GM21737 (cell line): ENCODE measurements around the gene SEMA5A.

Experiments
- ATAC-seq: cut with Tn5 transposase; IDR thresholded peaks from one replicate; pipeline ENCODE4 v1.9.1; 2021; ENCODE audit warnings: mild to moderate bottlenecking, moderate library complexity; ENCODE audit not compliant: unreplicated experiment

The SEMA5A gene

DNA sequence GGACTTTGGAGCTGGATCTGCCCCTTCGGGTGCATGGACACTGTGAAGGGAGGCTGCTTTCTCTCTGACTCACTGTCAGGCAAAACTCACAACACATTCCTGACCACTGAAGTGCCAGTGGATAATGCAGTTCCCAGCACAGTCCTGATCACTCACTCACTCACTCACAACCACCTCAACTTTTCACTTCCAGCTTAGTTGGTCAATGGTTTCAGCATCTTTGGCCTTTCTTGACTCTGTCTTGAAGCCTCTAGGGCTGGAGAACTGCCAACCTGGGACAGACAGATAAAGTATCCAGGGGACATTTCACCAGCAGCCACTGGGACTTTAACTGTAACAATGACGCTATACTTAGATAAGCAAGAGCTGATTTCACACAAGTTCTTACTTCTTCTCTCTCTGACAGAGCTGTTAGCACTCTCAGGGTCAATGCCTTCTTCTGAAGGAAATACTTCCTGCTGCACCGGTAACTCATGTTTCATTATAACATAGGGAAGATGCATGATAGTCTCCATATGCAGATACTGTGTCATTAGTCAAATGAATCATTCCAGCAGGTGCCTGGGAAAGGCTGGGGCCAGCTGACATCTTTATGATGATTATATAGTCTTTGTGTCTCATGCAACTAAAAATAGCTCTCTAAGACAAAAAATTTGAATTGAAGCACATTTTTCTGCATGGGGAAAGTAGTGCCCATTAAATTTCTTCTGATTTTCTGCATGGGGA, 499.0 kb downstream of the SEMA5A start:
- ATAC-seq = no peak

DNA sequence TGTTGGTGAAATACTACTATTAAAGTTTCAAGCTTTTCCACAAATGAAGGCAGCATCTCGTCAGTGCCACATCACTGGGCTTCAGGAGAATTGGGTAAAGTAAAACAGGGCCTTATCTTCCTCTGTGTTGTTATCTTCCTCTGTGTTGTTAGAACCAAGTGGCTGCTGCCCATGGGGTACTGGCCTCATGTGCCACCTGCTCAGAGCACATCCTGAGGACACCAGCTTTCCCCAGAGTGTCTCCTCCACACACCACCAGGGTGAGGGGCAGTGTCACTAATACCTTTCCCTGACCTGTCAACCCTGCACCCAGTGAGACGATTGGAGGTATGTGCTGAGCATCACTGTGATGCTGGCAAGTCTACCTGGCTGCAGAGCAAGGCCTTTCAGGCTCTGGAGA, 499.9 kb downstream of the SEMA5A start:
- ATAC-seq = no peak

GRCh38 chr5:9042241-9042640, 503.6 kb downstream of the SEMA5A start:
- no peak for ATAC-seq

DNA sequence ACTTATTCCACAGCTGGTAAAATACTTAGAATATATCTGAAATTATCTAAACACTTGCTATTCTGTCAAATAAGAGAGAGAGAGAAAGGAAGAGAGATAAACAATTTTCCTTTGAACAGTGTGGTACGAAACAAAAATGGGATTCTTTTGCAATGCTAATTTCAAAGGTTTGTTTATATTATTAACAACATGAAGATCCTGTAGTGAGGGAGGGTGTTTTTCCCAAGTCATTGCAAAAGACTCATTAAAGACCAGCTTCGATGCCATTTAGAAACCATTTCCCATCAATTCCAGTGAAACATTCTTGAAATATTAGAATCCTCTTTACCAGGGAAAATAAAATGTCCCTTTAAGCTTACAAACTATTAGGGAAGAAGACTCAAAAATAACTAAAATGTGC, 505.4 kb downstream of the SEMA5A start:
- ATAC-seq = no peak

DNA sequence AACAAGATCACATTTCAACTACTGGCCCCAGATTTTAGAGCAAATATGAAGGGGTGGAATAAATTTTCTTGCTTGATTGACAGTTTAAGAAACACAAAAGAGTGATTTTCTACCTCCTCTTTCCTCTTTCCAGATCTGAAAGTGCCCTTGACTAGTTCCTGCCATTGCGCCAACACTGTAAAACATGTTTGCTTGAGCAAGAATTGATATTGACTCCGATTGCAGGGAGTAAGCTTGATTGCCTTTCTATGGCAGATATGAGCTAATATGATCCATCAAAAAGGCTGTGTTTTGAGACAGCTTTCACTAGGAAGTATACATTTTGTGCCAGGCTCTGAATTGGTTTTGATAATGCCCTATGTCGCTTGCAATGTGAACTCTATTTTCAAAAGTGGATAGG, 508.8 kb downstream of the SEMA5A start:
- ATAC-seq = no peak

- ATAC-seq = no peak
Measured at GRCh38 chr5:9035346-9035745, 510.5 kb downstream of the SEMA5A start.

- ATAC-seq = no peak
Measured at GRCh38 chr5:9034649-9035048, 511.2 kb downstream of the SEMA5A start.

GRCh38 chr5:9033524-9033923, 512.4 kb downstream of the SEMA5A start:
- ATAC-seq = no peak

DNA sequence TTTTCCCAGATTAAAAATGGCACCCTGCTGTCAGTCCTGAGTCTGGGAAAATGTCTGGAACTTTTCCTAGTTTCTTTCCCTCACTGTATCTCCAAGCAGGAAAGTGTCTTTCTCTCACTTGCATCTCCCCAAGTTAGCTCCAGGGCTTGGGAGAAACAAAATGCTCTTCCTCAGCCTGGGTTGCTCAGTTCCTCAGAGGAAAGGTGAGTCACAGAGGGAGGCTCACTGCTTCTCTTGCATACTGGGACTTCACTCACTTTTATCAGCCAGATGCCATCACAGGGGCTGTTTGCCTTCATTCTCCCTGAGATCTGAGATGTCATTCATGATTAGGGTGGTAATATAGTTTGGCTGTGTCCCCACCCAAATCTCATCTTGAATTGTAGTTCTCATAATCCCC, 519.9 kb downstream of the SEMA5A start:
- ATAC-seq = no peak

DNA sequence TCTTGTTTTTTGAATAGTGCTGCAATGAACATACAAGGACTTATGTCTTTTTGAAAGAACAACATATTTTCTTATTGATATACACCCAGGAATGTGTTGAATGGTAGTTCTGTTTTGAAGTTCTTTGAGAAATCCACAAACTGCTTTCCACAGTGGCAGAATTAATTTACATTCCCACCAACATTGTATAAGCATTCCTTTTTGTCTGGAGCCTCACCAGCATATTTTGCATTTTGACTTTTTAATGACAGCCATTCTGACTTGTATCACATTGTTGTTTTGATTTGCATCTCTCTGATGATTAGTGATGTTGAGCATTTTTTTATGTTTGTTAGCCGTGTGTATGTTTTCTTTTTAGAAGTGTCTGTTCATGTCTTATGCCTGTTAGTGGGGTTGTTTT, 524.9 kb downstream of the SEMA5A start:
- ATAC-seq = no peak

- ATAC-seq = no peak
Measured at GRCh38 chr5:9015937-9016270, 530.0 kb downstream of the SEMA5A start.

- no peak for ATAC-seq
Measured at GRCh38 chr5:9015260-9015936, 530.5 kb downstream of the SEMA5A start.

DNA sequence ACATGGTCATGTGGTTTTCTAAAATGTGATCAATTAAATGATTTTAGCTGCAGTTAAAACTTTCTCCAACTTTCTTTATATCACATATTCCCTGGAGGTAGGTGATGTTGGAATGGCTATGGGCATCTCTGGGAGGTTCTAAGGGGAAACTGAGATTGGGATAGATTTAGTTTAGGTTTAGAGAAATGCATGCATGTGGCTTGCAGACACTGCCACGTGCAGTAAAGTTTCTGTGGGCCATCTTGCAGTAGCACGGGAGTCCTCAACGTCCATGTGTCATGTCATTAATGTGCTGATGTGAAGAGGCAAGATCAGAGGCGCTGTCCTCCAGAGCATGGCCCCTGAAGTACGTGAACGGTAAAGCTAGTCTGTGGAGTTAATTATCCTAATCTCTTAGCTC, 532.7 kb downstream of the SEMA5A start:
- no peak for ATAC-seq

GRCh38 chr5:9009931-9010651, 535.8 kb downstream of the SEMA5A start:
- no peak for ATAC-seq

DNA sequence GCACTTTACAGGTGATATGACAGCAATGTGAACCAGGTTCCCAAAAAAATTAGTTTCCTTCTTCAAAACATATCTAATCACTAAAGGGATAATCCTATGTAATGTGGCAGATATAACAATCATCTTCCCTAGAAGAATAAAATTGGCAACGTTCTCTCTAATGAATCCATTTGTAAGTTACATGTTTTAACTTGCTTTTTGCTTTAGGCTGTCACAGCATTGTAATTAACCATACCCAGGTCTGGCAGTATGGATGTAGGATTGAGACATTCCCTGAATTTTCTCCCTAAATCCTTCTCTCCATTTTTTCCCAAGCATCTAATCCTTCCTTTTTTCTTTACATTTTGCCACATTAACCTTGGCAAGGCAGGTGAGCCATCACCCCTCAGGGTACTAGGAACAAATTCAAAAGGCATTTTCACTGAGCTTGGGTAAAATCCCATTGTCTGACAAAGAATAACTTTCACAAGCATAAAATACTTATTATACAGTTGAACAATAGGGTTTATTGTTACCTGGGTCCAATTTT, 548.3 kb downstream of the SEMA5A start:
- ATAC-seq = no peak

DNA sequence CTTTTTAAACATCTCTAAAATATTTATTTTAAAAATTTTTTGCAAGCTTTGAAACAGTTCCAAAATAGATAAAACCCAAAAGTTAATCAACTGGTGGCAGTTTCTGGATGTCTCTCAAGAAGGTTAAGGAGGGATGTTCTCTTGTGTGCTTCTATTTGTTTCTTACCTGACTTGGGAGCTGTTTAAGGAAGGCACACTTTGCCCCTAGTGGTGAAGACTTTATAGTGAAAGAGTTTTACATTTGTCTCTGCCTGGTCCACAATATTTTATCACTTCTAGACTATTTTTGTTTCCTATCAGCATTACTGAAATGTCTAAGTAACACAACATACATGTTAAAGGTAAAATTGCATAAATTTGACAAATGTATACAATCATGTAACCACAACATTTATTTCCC, 552.8 kb downstream of the SEMA5A start:
- no peak for ATAC-seq
